Measurements from ENCODE around the gene ANKRD30B.
"Not testable (repeated sequence)": the region's sequence is repeated elsewhere in the genome, so short reads cannot be mapped to it uniquely, and the experiment has no call there.

The ANKRD30B gene, protein sequence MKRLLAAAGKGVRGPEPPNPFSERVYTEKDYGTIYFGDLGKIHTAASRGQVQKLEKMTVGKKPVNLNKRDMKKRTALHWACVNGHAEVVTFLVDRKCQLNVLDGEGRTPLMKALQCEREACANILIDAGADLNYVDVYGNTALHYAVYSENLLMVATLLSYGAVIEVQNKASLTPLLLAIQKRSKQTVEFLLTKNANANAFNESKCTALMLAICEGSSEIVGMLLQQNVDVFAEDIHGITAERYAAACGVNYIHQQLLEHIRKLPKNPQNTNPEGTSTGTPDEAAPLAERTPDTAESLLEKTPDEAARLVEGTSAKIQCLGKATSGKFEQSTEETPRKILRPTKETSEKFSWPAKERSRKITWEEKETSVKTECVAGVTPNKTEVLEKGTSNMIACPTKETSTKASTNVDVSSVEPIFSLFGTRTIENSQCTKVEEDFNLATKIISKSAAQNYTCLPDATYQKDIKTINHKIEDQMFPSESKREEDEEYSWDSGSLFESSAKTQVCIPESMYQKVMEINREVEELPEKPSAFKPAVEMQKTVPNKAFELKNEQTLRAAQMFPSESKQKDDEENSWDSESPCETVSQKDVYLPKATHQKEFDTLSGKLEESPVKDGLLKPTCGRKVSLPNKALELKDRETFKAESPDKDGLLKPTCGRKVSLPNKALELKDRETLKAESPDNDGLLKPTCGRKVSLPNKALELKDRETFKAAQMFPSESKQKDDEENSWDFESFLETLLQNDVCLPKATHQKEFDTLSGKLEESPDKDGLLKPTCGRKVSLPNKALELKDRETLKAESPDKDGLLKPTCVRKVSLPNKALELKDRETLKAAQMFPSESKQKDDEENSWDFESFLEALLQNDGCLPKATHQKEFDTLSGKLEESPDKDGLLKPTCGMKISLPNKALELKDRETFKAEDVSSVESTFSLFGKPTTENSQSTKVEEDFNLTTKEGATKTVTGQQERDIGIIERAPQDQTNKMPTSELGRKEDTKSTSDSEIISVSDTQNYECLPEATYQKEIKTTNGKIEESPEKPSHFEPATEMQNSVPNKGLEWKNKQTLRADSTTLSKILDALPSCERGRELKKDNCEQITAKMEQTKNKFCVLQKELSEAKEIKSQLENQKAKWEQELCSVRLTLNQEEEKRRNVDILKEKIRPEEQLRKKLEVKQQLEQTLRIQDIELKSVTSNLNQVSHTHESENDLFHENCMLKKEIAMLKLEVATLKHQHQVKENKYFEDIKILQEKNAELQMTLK (N-terminal part only)

DNA sequence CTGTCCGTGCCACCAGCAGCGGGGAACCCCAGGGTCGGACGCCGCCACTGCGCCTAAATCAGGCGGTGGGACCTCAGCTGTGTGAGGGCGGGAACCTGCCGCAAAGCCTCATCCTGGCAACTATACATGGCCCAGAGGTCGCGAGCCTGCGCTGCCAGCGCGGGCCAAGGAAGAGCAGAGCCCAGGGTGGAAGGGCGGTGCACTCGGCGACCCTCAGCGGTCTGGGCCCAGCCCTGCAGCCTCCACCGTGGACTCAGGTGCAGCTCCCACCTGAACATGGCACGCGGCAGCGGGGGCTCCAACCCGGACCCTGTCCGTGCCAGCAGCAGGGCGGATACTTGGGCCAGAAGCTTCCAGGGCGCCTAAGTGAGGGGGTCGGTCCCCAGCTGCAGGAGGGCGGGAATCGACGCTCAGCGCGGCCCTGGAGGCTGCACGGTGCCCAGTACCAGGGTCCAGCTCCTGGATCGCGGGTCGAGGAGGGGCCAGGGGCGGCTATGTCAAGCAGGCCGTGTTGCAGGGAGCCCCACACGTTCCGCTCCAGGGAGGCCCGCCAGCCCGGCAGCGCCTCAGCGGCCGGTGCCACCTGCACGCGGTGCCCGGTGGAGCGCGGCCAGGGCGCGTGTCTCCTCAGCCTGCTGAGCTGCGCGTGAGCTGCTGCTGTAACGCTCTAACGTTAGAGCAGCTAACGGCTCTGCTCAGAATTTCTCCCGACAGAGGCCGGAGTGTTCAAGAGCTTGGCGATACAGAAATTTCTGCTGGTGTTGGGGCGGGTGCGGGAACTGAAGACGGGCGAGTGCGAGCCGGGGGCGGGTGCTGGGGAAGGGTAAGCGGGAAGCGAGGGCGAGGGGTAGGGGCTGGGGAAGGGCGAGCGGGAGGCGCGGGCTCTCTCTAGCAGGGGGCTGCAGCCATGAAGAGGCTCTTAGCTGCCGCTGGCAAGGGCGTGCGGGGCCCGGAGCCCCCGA, at the start of gene ANKRD30B:
Gene ANKRD30B, plus strand, starts transcription at position 660 of the 962 bp plus-strand sequence. Its CDS starts 248 bp downstream, at position 908.
- DNase-seq = peak; percentile 26

DNA sequence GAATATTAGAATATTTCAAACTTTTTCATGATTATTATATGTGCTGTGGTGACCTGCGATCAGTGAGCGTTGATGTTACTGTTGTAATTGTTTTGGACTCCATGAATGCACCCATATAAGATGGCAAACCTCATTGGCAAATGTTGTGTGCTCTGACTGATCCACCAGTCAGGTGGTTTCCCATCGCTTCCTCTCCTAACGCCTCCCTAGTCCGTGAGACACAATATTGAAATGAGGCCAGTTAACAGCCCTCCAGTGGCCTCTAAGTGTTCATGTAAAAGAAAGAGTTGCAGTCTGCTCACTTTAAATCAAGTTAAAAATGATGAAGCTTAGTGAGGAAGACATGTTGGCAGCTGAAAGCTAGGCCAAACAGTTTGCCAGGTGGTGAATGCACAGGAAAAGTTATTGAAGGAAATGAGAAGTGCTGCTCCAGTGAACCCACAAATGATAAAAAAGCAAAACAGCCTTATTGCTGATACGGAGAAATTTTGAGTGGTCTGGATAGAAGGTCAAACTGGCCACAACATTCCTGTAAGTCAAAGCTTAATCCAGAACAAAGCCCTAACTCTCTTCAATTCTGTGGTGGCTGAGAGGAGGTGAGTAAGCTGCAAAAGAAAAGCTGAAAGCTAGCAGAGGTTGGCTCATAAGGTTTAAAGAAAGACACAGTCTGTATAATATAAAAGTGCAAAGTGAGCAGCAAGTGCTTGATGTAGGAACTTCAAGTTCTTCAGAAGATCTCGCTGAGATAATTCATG, 46.5 kb upstream of the ANKRD30B start:
- not testable (repeated sequence) for DNase-seq

DNA sequence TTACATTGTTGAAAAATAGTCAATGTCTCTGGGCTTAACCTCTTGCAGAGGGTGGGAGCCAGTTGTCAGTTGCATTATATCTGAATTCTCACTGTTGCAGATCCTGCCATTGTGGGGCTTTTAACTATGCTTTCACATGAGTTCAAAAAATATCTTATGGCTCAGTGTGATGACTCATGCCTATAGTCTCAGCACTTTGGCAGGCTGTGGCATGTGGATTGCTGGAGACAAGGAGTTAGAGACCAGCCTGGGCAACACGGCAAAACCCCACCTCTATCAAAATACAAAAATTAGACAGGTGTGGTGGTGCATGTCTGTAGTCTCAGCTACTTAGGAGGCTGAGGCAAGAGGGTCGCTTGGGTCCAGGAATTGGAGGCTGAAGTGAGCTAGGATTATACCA, 38.2 kb upstream of the ANKRD30B start:
- DNase-seq = not testable (repeated sequence)

DNA sequence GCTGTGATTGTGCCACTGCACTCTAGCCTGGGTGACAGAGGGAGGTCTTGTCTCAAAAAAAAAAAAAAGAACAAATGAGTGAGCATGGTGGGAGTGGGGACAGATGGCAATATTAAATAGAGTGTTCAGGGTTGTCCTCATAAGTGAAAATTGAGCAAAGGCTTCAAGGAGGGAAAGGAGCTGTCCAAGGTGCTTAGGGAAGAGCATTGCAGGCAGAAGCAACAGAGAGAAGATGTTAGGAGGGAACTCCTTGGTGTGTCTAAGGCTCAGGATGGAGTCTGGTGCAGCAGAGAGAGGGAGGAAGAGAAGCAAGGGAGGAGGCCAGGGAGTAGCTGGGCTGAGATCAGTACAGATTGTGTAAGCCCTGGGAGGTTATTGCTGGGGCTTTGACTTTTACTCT, 26.4 kb upstream of the ANKRD30B start:
- DNase-seq = not testable (repeated sequence)

DNA sequence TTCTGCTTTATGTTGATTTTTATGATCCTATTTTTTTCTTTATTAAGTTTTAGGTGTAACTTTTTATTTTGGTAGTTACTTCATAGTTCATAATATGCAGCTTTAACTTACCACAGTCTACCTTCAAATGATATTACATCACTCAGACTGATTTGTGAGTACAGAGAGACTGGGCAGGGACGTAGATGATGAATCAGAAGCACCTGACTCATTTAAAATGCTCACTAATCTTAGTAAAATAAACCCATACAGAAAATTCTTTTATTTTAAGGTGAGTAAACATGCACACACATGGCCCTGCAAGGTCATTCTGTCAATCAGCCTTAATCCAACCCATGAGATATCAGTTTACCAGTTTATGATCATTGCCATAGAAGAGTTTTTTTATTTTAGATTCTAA, 8.9 kb upstream of the ANKRD30B start:
- DNase-seq = not testable (repeated sequence)

DNA sequence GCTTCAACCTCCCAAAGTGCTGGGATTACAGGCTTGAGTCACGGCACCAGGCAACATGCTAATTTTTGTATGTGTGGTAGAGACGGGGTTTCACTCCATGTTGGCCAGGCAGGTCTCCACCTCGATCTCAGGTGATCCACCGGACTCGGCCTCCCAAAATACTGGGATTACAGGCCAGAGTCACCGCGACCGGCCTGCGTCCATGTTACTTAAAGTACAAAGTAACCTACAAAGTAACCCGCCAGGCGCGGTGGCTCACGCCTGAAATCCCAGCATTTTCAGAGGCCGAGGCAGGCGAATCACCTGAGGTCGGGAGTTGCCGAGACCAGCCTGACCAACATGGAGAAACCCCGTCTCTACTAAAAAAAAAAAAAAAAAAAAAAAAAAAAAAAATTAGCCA, 1.1 kb upstream of the ANKRD30B start:
- DNase-seq = no peak

DNA sequence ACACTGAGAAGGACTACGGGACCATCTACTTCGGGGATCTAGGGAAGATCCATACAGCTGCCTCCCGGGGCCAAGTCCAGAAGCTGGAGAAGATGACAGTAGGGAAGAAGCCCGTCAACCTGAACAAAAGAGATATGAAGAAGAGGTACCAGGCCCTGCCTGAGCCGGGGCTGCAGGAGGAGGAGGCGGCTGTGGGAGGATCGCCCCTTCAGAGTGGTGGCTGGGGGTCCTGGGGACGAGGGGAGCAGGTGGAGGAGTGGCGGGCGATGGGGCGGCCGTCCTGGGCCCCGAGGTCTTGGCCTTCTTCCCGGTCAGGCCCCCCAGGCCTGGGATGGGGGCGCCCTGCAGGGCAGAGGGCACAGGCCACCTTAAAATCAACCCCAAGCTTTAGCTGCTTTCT, 524 bp downstream of the ANKRD30B start:
- DNase-seq = no peak

- not testable (repeated sequence) for DNase-seq
Measured at GRCh38 chr18:14763566-14763965, 15.6 kb downstream of the ANKRD30B start.

GRCh38 chr18:14767474-14767873, 19.5 kb downstream of the ANKRD30B start:
- DNase-seq = no peak

GRCh38 chr18:14768241-14768640, 20.3 kb downstream of the ANKRD30B start:
- DNase-seq = no peak

GRCh38 chr18:14769381-14769780, 21.4 kb downstream of the ANKRD30B start:
- no peak for DNase-seq

DNA sequence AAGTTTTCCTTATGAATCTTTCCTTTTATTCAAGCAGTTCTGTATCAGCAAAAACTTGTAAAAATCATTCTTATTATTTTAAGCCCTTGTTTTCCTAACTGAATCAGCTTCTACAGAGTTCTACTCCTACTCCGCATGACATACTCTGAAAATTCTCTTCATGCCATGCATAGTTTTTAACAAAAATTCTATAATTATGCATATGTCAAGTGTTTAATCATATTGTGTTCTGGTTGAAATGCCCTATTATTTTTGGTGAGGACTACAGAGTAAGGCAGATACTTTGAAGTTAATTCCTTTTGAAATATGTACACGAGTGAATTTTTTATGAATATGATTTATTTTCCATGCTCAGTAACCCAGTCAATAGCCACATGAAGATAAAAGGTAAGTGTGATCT, 28.8 kb downstream of the ANKRD30B start:
- no peak for DNase-seq

DNA sequence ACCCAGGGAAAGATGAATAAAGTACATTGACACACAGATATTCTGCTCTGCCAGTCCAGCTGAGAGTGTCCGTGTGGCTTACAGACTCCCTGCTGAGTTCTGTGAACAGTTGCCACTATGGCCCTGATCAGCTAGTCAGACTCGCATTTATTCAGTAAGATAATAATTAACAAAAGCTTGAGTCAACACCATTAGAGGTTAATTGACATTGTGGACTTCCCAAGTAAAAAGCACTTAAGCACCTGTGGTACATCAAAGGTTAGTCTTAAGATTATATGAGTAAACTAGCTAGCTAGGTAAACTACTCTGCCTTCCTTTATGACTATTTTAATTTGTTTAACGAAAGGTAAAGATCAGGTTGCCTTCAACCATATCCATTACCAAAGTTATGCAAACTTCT, 33.7 kb downstream of the ANKRD30B start:
- DNase-seq = no peak

GRCh38 chr18:14784133-14784532, 36.2 kb downstream of the ANKRD30B start:
- no peak for DNase-seq

GRCh38 chr18:14796876-14797275, 48.9 kb downstream of the ANKRD30B start:
- DNase-seq = not testable (repeated sequence)

- DNase-seq = not testable (repeated sequence)
Measured at GRCh38 chr18:14797969-14798764, 50.2 kb downstream of the ANKRD30B start.

GRCh38 chr18:14811081-14811480, 63.1 kb downstream of the ANKRD30B start:
- not testable (repeated sequence) for DNase-seq

DNA sequence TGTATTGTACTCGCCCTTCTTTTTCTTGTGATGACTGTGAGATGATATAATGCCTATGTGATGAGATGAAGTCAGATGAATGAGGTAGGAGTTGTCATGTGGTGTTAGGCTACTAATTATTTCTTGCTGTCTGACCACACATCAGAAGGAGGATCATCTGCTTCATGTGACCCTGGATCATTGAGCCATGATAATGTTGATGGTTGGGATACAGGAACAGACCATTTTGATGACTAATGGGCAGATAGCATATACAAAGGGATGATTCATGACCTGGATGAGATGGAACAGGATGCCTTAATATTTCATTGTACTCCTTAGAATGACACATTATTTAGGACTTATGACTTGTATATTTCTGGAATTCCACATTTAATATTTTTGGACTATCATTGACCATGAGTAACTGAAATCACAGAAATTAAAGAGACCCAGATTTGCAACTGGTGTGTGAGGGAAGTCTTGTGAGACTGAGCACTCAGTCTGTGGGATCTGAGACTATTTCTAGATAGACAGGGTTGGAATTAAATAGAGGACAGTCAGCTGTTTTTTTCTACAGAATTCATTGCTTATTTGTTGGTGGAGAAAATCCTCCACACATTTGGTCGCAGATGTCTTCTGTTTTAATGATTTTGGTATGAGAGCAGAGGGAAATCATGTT, 79.1 kb downstream of the ANKRD30B start:
- DNase-seq = not testable (repeated sequence)

GRCh38 chr18:14841607-14842006, 93.6 kb downstream of the ANKRD30B start:
- DNase-seq = not testable (repeated sequence)
